ENCODE results near the gene MYL12B.

Gene MYL12B

GRCh38 chr18:3247240-3248061, 14.5 kb upstream of the MYL12B start, which contains the start of gene MYL12A:
Gene MYL12A, plus strand, starts transcription at chr18:3247801. Its CDS starts 5,447 bp downstream, at chr18:3253248.
- peak; percentile 99 for DNase-seq (ENCODE audit: low read depth)
- TF ChIP-seq CTCF (IDR thresholded peaks at IDR 0.05; ENCODE audit: insufficient read depth, low read depth, low read length, missing control alignments) = no peak
- H3K4me3 ChIP-seq (ENCODE audit: low read length) = peak within 1 kb of the TSS; percentile 86

GRCh38 chr18:3248062-3248657, 13.8 kb upstream of the MYL12B start:
- no peak for DNase-seq (ENCODE audit: low read depth)
- TF ChIP-seq CTCF (IDR thresholded peaks at IDR 0.05; ENCODE audit: insufficient read depth, low read depth, low read length, missing control alignments) = no peak
- peak overlapping the region; percentile 86 for H3K4me3 ChIP-seq (ENCODE audit: low read length)

GRCh38 chr18:3248658-3249359, 13.1 kb upstream of the MYL12B start:
- H3K4me3 ChIP-seq (ENCODE audit: low read length) = peak overlapping the region; percentile 86
- no peak for TF ChIP-seq CTCF (IDR thresholded peaks at IDR 0.05; ENCODE audit: insufficient read depth, low read depth, low read length, missing control alignments)
- DNase-seq (ENCODE audit: low read depth) = peak; percentile 80

GRCh38 chr18:3250237-3251107, 11.5 kb upstream of the MYL12B start:
- DNase-seq (ENCODE audit: low read depth) = peak; percentile 78
- H3K4me3 ChIP-seq (ENCODE audit: low read length) = no peak overlapping the region
- TF ChIP-seq CTCF (IDR thresholded peaks at IDR 0.05; ENCODE audit: insufficient read depth, low read depth, low read length, missing control alignments) = no peak

GRCh38 chr18:3251249-3251962, 10.5 kb upstream of the MYL12B start:
- no peak overlapping the region for H3K4me3 ChIP-seq (ENCODE audit: low read length)
- TF ChIP-seq CTCF (IDR thresholded peaks at IDR 0.05; ENCODE audit: insufficient read depth, low read depth, low read length, missing control alignments) = no peak
- no peak for DNase-seq (ENCODE audit: low read depth)

- DNase-seq (ENCODE audit: low read depth) = no peak
- TF ChIP-seq CTCF (IDR thresholded peaks at IDR 0.05; ENCODE audit: insufficient read depth, low read depth, low read length, missing control alignments) = no peak
- H3K4me3 ChIP-seq (ENCODE audit: low read length) = no peak overlapping the region
Observed at GRCh38 chr18:3251963-3252277, 10.0 kb upstream of the MYL12B start.

Measured in epithelial cell of esophagus (primary cell).